Calu3 (cell line): ENCODE results near the gene RNF31. TPM values are rescaled to one million over a fixed set of nuclear protein-coding genes. Genes with fewer than 3 reads are reported as not detected.

Source experiments
- BruUV-seq: library from RNA; stranded (reverse); fragments of 400-500 nt; replicated peaks from 2 replicates; lab custom pipeline; 2021; lab: Mats Ljungman, UMichigan
- CTCF ChIA-PET: fragments of 300-600 bp; sonication (Branson Sonifier 250); formaldehyde crosslinking; loops from one replicate; lab custom pipeline; 2022; ENCODE audit warnings: antibody characterized with exemption; lab: Charles Lee
- DNase-seq: peaks from one replicate; pipeline ENCODE4 v3.0.0; 2022
- H3K27ac Mint-ChIP-seq: one replicate; pipeline ENCODE4 v1.8.0; 2022; ENCODE audit warnings: mixed read lengths; ENCODE audit not compliant: unreplicated experiment
- H3K27me3 Mint-ChIP-seq: one replicate; pipeline ENCODE4 v1.8.0; 2022; ENCODE audit warnings: mixed read lengths; ENCODE audit not compliant: unreplicated experiment
- H3K36me3 Mint-ChIP-seq: one replicate; pipeline ENCODE4 v1.8.0; 2022; ENCODE audit warnings: mild to moderate bottlenecking, moderate library complexity, mixed read lengths; ENCODE audit not compliant: insufficient read depth, unreplicated experiment
- H3K4me1 Mint-ChIP-seq: one replicate; pipeline ENCODE4 v1.8.0; 2022; ENCODE audit warnings: mild to moderate bottlenecking, low read depth, mixed read lengths; ENCODE audit not compliant: unreplicated experiment
- H3K4me3 Mint-ChIP-seq: one replicate; pipeline ENCODE4 v1.8.0; 2022; ENCODE audit warnings: mild to moderate bottlenecking, low read depth, moderate library complexity, mixed read lengths; ENCODE audit not compliant: unreplicated experiment
- H3K9me3 Mint-ChIP-seq: one replicate; pipeline ENCODE4 v1.8.0; 2022; ENCODE audit warnings: low read depth, mixed read lengths; ENCODE audit not compliant: unreplicated experiment
- intact Hi-C: fragments of 100-400 bp; cut with micrococcal nuclease; formaldehyde crosslinking; loops from one replicate; pipeline ENCODE4 v1.10.0; 2022; ENCODE audit not compliant: unreplicated experiment
- total RNA-seq: library from RNA; stranded (reverse); gene quantifications from 2 replicates; pipeline ENCODE4 v1.2.3, GENCODE V29; 2022
- TF ChIP-seq, protein P1 (sequence below): fragments of 200-600 bp; IDR thresholded peaks from one replicate; pipeline ENCODE4 v1.8.0; 2022; ENCODE audit warnings: antibody characterized with exemption; ENCODE audit not compliant: unreplicated experiment

Gene RNF31
- total RNA-seq, 1 experiment from 2014 or later: 103 TPM

DNA sequence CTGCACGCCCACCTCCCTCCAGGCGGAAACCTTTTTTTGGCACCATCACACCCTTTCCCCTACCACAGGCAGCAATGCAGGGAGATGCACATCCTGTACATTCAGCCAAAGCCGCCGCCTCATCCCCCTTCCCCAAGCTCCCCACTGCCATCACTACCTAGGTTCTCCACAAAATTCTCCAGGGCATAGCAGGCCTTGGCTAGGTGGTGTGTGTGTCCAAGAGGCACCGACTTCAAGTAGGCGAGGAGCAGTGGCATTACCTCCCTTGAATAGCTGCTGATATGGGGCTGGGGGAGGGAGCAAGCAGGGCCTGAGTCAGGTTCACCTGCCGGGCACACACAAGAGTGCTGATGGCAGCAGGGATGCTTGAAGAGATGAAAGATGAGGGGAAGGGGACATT, 37.7 kb downstream of the RNF31 start:
- H3K9me3 Mint-ChIP-seq: no peaks in the 10 kb centered on the region
- H3K4me3 Mint-ChIP-seq: no peak overlapping the region
- CTCF ChIA-PET: no interaction called here
- H3K27ac Mint-ChIP-seq: no peak overlapping the region
- no peaks in the 10 kb centered on the region for H3K27me3 Mint-ChIP-seq
- peaks cover 78% of the 10 kb centered on the region for H3K36me3 Mint-ChIP-seq
- TF ChIP-seq, protein P1, sequence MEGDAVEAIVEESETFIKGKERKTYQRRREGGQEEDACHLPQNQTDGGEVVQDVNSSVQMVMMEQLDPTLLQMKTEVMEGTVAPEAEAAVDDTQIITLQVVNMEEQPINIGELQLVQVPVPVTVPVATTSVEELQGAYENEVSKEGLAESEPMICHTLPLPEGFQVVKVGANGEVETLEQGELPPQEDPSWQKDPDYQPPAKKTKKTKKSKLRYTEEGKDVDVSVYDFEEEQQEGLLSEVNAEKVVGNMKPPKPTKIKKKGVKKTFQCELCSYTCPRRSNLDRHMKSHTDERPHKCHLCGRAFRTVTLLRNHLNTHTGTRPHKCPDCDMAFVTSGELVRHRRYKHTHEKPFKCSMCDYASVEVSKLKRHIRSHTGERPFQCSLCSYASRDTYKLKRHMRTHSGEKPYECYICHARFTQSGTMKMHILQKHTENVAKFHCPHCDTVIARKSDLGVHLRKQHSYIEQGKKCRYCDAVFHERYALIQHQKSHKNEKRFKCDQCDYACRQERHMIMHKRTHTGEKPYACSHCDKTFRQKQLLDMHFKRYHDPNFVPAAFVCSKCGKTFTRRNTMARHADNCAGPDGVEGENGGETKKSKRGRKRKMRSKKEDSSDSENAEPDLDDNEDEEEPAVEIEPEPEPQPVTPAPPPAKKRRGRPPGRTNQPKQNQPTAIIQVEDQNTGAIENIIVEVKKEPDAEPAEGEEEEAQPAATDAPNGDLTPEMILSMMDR: no peak
- DNase-seq: no peak
- intact Hi-C loops: no loop called here
- BruUV-seq: no TSS peak
- peaks cover 22% of the 10 kb centered on the region for H3K4me1 Mint-ChIP-seq

DNA sequence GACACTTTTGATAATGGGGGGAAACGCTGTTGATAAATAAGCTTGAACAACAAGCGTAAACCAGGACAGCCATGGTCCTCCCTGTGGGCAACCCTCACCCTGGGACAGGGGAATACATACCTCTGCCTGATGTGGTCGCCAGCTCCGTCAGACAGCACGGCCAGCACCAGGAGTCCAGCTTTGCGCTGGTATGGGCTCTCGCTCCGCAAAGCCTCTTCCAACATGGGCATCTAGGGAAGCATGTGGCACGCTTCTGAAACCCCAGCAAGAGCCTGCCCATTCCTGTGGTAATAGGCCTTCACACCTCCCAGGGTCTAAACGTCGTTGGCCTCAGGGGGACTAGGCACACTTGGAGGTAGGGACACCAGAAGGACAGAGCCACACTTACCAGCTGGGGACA, 38.4 kb downstream of the RNF31 start:
- peaks cover 75% of the 10 kb centered on the region for H3K36me3 Mint-ChIP-seq
- H3K4me1 Mint-ChIP-seq: peaks cover 22% of the 10 kb centered on the region
- H3K9me3 Mint-ChIP-seq: no peaks in the 10 kb centered on the region
- intact Hi-C loops: no loop called here
- TF ChIP-seq, protein P1: no peak
- CTCF ChIA-PET: no interaction called here
- BruUV-seq: no TSS peak
- H3K27me3 Mint-ChIP-seq: no peaks in the 10 kb centered on the region
- H3K27ac Mint-ChIP-seq: no peak overlapping the region
- no peak for DNase-seq
- H3K4me3 Mint-ChIP-seq: no peak overlapping the region

GRCh38 chr14:24186831-24187538, 39.7 kb downstream of the RNF31 start:
- intact Hi-C loops: no loop called here
- TF ChIP-seq, protein P1: no peak
- no peak for DNase-seq
- H3K9me3 Mint-ChIP-seq: no peaks in the 10 kb centered on the region
- H3K4me3 Mint-ChIP-seq: peak overlapping the region; percentile 88
- H3K36me3 Mint-ChIP-seq: peaks cover 70% of the 10 kb centered on the region
- H3K4me1 Mint-ChIP-seq: peaks cover 22% of the 10 kb centered on the region
- peak overlapping the region; percentile 45 for H3K27ac Mint-ChIP-seq
- no TSS peak for BruUV-seq
- CTCF ChIA-PET: interaction anchor here (0.8 kb wide), 1 partner anchor 47 kb away, joined by 4 read pairs; no protein-coding TSS in a partner anchor
- H3K27me3 Mint-ChIP-seq: no peaks in the 10 kb centered on the region

GRCh38 chr14:24187539-24187915, 40.2 kb downstream of the RNF31 start:
- H3K27ac Mint-ChIP-seq: peak overlapping the region; percentile 76
- DNase-seq: no peak
- no peaks in the 10 kb centered on the region for H3K27me3 Mint-ChIP-seq
- CTCF ChIA-PET: no interaction called here
- intact Hi-C loops: no loop called here
- H3K9me3 Mint-ChIP-seq: no peaks in the 10 kb centered on the region
- peaks cover 71% of the 10 kb centered on the region for H3K36me3 Mint-ChIP-seq
- no TSS peak for BruUV-seq
- H3K4me1 Mint-ChIP-seq: peaks cover 22% of the 10 kb centered on the region
- peak overlapping the region; percentile 88 for H3K4me3 Mint-ChIP-seq
- TF ChIP-seq, protein P1: no peak
